B cell (primary cell): ENCODE measurements around the gene PIM3. TPM values are rescaled to one million over a fixed set of nuclear protein-coding genes. Genes with fewer than 3 reads are reported as not detected.

Experiments
- ATAC-seq: fragments of 200-7000 bp; cut with Tn5 transposase; one replicate; pipeline ENCODE4 v1.10.0; 2021; ENCODE audit warnings: low read depth, mild to moderate bottlenecking, moderate number of reproducible peaks, moderate library complexity
- CTCF ChIA-PET: fragments of 350-600 bp; sonication (Branson Sonifier 250); formaldehyde crosslinking; loops from one replicate; lab custom pipeline; 2021; ENCODE audit warnings: antibody characterized with exemption, inconsistent platforms; lab: Charles Lee
- POLR2A ChIA-PET: fragments of 350-600 bp; sonication (Branson Sonifier 250); formaldehyde crosslinking; loops from one replicate; lab custom pipeline; 2021; ENCODE audit warnings: antibody characterized with exemption; lab: Charles Lee
- DNase-seq: peaks from one replicate; pipeline ENCODE4 v3.0.0; 2013
- H2AFZ ChIP-seq: 2 replicates; pipeline ENCODE4 v1.6.1; 2012; ENCODE audit warnings: mild to moderate bottlenecking, low read depth, low read length; ENCODE audit not compliant: insufficient read depth, poor library complexity, severe bottlenecking
- H3K27ac ChIP-seq, 2 donors: 1 replicate in 1 of 2; 2 replicates in 1 of 2; pipeline ENCODE4 v1.5.1; 2012 to 2013; ENCODE audit warnings: low read length in 2 of 2, mild to moderate bottlenecking in 2 of 2, moderate library complexity in 1 of 2
- H3K27me3 ChIP-seq, 4 experiments: fragments of 200-600 bp in 1 of 4; sonication (generic) in 1 of 4; replicated peaks in 1 of 4; 1 replicate in 2 of 4; 2 replicates in 2 of 4; pipeline versions ENCODE4 v1.6.1 to v1.7.0; 2013 to 2016; ENCODE audit warnings: low read length in 3 of 4, mild to moderate bottlenecking in 2 of 4, mixed read lengths in 1 of 4, moderate library complexity in 1 of 4; ENCODE audit not compliant: insufficient read depth in 4 of 4, control insufficient read depth in 3 of 4; ENCODE audit errors: control extremely low read depth in 1 of 4
- H3K36me3 ChIP-seq, 2 experiments: replicated peaks in 1 of 2; 1 replicate in 1 of 2; 2 replicates in 1 of 2; pipeline versions ENCODE4 v1.6.1 to v1.7.1; 2013; ENCODE audit warnings: low read length in 1 of 2; ENCODE audit not compliant: insufficient read depth in 2 of 2, control insufficient read depth in 1 of 2; ENCODE audit errors: control extremely low read depth in 1 of 2, extremely low read depth in 1 of 2
- H3K4me1 ChIP-seq, 2 donors: fragments of 200-600 bp in 1 of 2; sonication (generic) in 1 of 2; 1 replicate in 1 of 2; 2 replicates in 1 of 2; pipeline versions ENCODE4 v1.5.1 to v1.6.1; 2013 to 2017; ENCODE audit warnings: low read length in 2 of 2; ENCODE audit not compliant: control insufficient read depth in 2 of 2, insufficient read depth in 2 of 2
- H3K4me2 ChIP-seq: replicated peaks from 2 replicates; pipeline ENCODE3; 2012; ENCODE audit warnings: mild to moderate bottlenecking, low read depth, low read length; ENCODE audit not compliant: poor library complexity, severe bottlenecking
- H3K4me3 ChIP-seq, 5 experiments: fragments of 200-600 bp in 1 of 5; sonication (generic) in 1 of 5; 1 replicate in 3 of 5; 2 replicates in 2 of 5; pipeline versions ENCODE4 v1.5.1 to v1.7.0; 2011 to 2016; ENCODE audit warnings: low read length in 4 of 5, mild to moderate bottlenecking in 4 of 5, low read depth in 2 of 5, control low read depth in 1 of 5, moderate library complexity in 1 of 5; ENCODE audit not compliant: insufficient read depth in 1 of 5; ENCODE audit errors: control extremely low read depth in 1 of 5, extremely low read depth in 1 of 5
- H3K79me2 ChIP-seq: fragments of 200-600 bp; sonication (generic); one replicate; pipeline ENCODE4 v1.6.0; 2016; ENCODE audit warnings: low read length; ENCODE audit not compliant: control insufficient read depth, insufficient read depth
- H3K9ac ChIP-seq: fragments of 200-600 bp; sonication (generic); 2 replicates; pipeline ENCODE4 v1.6.1; 2017; ENCODE audit warnings: mild to moderate bottlenecking, low read length, moderate library complexity
- H3K9me3 ChIP-seq, 3 donors: one replicate each; pipeline versions ENCODE4 v1.6.1 to v1.7.1; 2013; ENCODE audit warnings: low read length in 2 of 3; ENCODE audit not compliant: control insufficient read depth in 2 of 3, insufficient read depth in 1 of 3; ENCODE audit errors: control extremely low read depth in 1 of 3
- H4K20me1 ChIP-seq: 2 replicates; pipeline ENCODE4 v1.6.0; 2012; ENCODE audit warnings: mild to moderate bottlenecking, low read length; ENCODE audit not compliant: insufficient read depth, control insufficient read depth, poor library complexity, severe bottlenecking
- H3K27ac Mint-ChIP-seq: one replicate; pipeline ENCODE4 v1.8.0; 2021; ENCODE audit warnings: mixed read lengths
- H3K27me3 Mint-ChIP-seq: one replicate; pipeline ENCODE4 v1.8.0; 2021; ENCODE audit warnings: mixed read lengths
- H3K4me1 Mint-ChIP-seq: one replicate; pipeline ENCODE4 v1.8.0; 2021; ENCODE audit warnings: mixed read lengths
- H3K4me3 Mint-ChIP-seq: one replicate; pipeline ENCODE4 v1.8.0; 2021; ENCODE audit warnings: mixed read lengths
- H3K9me3 Mint-ChIP-seq: one replicate; pipeline ENCODE4 v1.8.0; 2022; ENCODE audit warnings: mixed read lengths; ENCODE audit not compliant: insufficient read depth
- CTCF ChIP-seq: fragments of 200-600 bp; IDR thresholded peaks from one replicate; pipeline ENCODE4 v1.8.0; 2022; ENCODE audit warnings: antibody characterized with exemption, mild to moderate bottlenecking
- EZH2 ChIP-seq: IDR thresholded peaks from 2 replicates; pipeline ENCODE4 v1.6.1; 2012; ENCODE audit warnings: borderline replicate concordance, low read depth, mild to moderate bottlenecking, moderate library complexity, low read length; ENCODE audit not compliant: insufficient read depth, poor library complexity, severe bottlenecking
- WGBS: methylation state at CpG from one replicate; pipeline ENCODE4 v1.1.5; 2013; ENCODE audit warnings: missing lambda C conversion rate; ENCODE audit not compliant: insufficient coverage; 5-methylcytosine and 5-hydroxymethylcytosine counted together
- intact Hi-C: fragments of 100-400 bp; cut with micrococcal nuclease; formaldehyde crosslinking; loops from one replicate; pipeline ENCODE4 v1.10.0; 2022
- polyA plus RNA-seq: library from polyadenylated mRNA; depleted of rRNA; stranded (reverse); fragments of >200 nt; gene quantifications from 2 replicates; pipeline ENCODE4 v1.2.3, GENCODE V29; 2012
- total RNA-seq, 2 donors: library from RNA; stranded (reverse); fragments of 120-200 nt in 1 of 2; gene quantifications; 1 replicate in 1 of 2; 2 replicates in 1 of 2; pipeline versions ENCODE4 v1.2.3 to v1.2.4, GENCODE V29; 2013 to 2022

PIM3 gene
- total and polyA plus RNA-seq, 2 donors (not counting 1 experiment from before 2014, with no cell fraction given): 74.6 to 128 TPM

GRCh38 chr22:49973018-49973961 is 12.7 kb downstream of the PIM3 start:
- ATAC-seq (no peak), DNase-seq (peak; percentile 40)
- Histone ChIP-seq H4K20me1 (peaks cover 9% of the 10 kb centered on the region), H3K4me1 (peaks cover 36 to 51% of the 10 kb centered on the region in 2 donors), H2AFZ (no peak overlapping the region), H3K9ac (no peak overlapping the region), H3K79me2 (peaks cover 6% of the 10 kb centered on the region), H3K36me3 (no peaks in the 10 kb centered on the region), H3K9me3 (no peaks in the 10 kb centered on the region), H3K4me3 (no peak overlapping the region), H3K4me2 (no peak overlapping the region), H3K27ac (no peak overlapping the region), H3K27me3 (no peaks in the 10 kb centered on the region)
- POLR2A ChIA-PET: no interaction called here
- Mint-ChIP-seq H3K27ac (no peak overlapping the region), H3K4me3 (no peak overlapping the region), H3K9me3 (no peaks in the 10 kb centered on the region), H3K27me3 (no peaks in the 10 kb centered on the region), H3K4me1 (peaks cover 32% of the 10 kb centered on the region)
- 87% methylated on average over 5 of the region's 5 CpGs for WGBS
- intact Hi-C loops: loop anchor here (5.0 kb wide), 2 partner anchors 121 to 206 kb away; partner anchors contain the start of gene ZBED4
- CTCF ChIA-PET: no interaction called here
- TF ChIP-seq EZH2: no peak
- TF ChIP-seq CTCF: no peak
